Bronchus fibroblast of lung (primary cell): ENCODE data around the gene IVD. TPM values are rescaled to one million over a fixed set of nuclear protein-coding genes. Genes with fewer than 3 reads are reported as not detected.

Experiments
- total RNA-seq: library from RNA; depleted of rRNA; stranded (reverse); fragments of >200 nt; gene quantifications from 2 replicates; pipeline ENCODE4 v1.2.3, GENCODE V29; 2015

The IVD gene
- 37.0 and 42.4 TPM in 2 replicates for total RNA-seq

GRCh38 chr15:40405501-40406381, at the start of gene IVD:
TSS of gene IVD (plus strand) at chr15:40405795. CDS start at chr15:40405828, 33 bp downstream.

GRCh38 chr15:40357723-40358470, 47.7 kb upstream of the IVD start, which contains the start of gene DISP2:
TSS of gene DISP2 (plus strand) at chr15:40358219. CDS start at chr15:40358322, 103 bp downstream.

GRCh38 chr15:40382580-40383456, 22.8 kb upstream of the IVD start, which contains the start of gene KNSTRN:
TSS of gene KNSTRN (plus strand) at chr15:40382721. CDS start at chr15:40382836, 115 bp downstream.

GRCh38 chr15:40440743-40441564, 35.4 kb downstream of the IVD start, which contains the start of gene BAHD1:
TSS of gene BAHD1 (plus strand) at chr15:40440953. CDS start at chr15:40458465, 17,512 bp downstream.

GRCh38 chr15:40470423-40471104, 65.0 kb downstream of the IVD start, which contains the start of gene CHST14:
TSS of gene CHST14 (plus strand) at chr15:40470984. CDS start at chr15:40471214, 230 bp downstream.

Other genes with a start within 250 kb of the IVD start
- 34.8 and 35.5 TPM in 2 replicates for gene BUB1B, start 244.7 kb upstream of the IVD start, total RNA-seq
- gene PAK6, start 166.7 kb upstream of the IVD start, total RNA-seq, result 3.5 TPM in 1 of 2 replicates, not detected in the other
- not detected in 2 replicates for gene ANKRD63, start 122.7 kb upstream of the IVD start, total RNA-seq
- 0.74 and 2.2 TPM in 2 replicates for gene PLCB2, start 97.9 kb upstream of the IVD start, total RNA-seq
- 4.3 and 4.4 TPM in 2 replicates for gene INAFM2, start 82.1 kb upstream of the IVD start, total RNA-seq
- 2.1 and 4.2 TPM in 2 replicates for gene CCDC9B, start 64.9 kb upstream of the IVD start, total RNA-seq
- not detected in 2 replicates for gene PHGR1, start 54.8 kb upstream of the IVD start, total RNA-seq
- gene DISP2, start 47.6 kb upstream of the IVD start, total RNA-seq, result 0.17 and 0.30 TPM in 2 replicates
- 77.2 and 82.8 TPM in 2 replicates for gene KNSTRN, start 23.1 kb upstream of the IVD start, total RNA-seq
- 7.1 and 8.0 TPM in 2 replicates for gene BAHD1, start 35.2 kb downstream of the IVD start, total RNA-seq
- gene CHST14, start 65.2 kb downstream of the IVD start, total RNA-seq, result 17.1 and 19.0 TPM in 2 replicates
- 18.1 and 20.5 TPM in 2 replicates for gene CCDC32, start 159.2 kb downstream of the IVD start, total RNA-seq
- gene RPUSD2, start 163.5 kb downstream of the IVD start, total RNA-seq, result 10.9 and 13.2 TPM in 2 replicates
- gene KNL1, start 188.5 kb downstream of the IVD start, total RNA-seq, result 15.5 and 21.4 TPM in 2 replicates